ENCODE measurements around the gene PKP4.
A peak's percentile ranks its signal among the peaks of the same experiment; 100 is the strongest.

PKP4 gene

DNA sequence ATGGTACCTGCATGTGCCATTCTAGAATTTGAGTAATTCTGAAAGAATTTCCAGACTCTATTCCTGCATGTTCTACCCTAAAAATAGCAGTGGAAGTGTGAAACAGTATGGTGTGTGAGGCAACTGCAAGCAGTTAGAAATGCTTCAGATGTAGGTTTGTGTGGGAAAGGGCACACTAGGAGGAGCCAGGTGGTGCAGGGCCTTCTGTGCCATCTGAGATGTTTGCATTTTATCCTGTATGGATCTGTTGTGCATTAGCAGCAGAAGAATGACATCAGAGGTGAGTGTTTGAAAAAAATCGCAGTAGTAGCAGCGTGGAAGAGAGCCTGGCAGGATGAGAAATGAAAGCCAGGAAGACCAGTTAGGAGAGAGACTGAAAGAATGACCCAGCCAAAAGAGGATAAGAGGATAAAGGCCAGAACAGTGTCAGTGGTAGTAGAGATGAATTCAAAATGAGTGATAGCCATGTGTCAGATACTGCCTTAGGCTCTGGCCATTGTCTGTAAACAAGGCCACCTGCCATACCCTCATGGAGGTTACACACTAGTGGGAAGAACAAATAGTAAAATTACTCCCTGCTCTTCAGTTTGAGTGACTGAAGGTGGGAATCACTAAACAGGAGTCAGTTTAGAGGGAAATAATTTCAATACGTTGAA lies 142.2 kb downstream of the PKP4 start:
- no peak for DNase-seq (ENCODE audit: low read depth)

DNA sequence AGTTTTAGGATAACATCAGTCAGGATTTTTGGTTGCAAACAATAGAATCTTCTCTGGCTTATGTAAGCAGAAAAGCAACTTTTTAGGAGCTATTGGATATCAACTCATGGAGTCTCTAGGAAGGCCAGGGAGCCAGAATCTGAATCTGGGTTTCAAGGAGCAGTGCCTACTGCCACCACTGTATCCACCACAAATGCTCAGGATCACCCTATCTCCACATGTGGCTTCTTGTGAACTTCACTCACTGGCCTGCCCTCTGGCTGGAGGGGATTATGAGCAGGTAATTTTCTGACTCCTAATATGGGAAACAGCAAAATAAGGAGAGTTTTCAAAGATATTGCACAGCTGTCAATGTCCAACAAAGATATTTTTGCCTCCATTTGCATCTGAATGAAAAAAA lies 142.9 kb downstream of the PKP4 start:
- no peak for DNase-seq (ENCODE audit: low read depth)

DNA sequence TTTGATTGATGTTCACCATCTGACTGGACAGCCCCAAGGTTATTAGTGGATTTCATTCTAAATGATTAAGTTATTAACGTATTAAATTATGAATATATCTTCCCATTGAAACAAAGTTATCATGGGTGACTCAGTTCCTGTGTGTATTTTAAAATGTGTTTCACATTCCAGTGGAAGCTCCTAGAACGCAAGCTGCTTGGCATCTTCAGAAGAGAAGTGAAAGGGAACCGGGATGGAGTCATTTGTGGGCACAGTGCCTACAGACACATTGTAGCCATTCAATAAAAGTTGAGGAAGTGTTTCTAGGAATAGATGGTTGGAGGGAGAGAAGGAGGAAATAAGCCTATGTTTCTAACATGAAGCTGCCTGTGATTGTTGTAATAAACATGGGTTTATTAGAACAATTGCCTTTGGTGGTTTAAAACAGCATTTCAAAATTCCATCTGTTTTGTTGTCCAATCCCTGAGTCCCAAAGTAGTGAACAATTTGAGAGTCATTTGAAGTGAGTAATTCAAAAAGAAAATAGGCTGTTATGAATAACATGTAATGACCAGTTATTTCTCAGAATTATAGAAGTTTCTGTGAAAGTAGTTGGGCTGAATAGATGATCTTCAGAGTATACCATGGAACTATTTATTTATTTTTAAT lies 143.5 kb downstream of the PKP4 start:
- DNase-seq (ENCODE audit: low read depth) = peak; percentile 90

DNA sequence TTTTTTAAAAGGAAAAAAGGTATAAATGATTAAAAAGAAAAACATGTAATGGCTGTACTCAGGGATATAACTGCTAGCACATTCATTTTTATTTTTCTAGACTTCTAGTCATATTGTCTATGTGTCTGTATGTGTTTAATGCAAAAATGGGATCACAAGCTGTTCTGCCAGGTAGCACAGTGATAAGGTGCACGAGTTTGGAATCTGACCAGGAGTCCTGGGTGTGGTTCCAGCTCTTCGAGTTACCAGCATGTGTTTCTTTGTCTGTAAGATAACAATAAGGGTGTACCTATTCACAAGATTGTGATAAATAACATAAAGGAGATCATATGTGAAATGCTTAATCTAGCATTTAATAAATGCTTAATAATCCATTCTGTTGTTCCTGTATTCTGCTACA lies 145.3 kb downstream of the PKP4 start:
- no peak for DNase-seq (ENCODE audit: low read depth)

DNA sequence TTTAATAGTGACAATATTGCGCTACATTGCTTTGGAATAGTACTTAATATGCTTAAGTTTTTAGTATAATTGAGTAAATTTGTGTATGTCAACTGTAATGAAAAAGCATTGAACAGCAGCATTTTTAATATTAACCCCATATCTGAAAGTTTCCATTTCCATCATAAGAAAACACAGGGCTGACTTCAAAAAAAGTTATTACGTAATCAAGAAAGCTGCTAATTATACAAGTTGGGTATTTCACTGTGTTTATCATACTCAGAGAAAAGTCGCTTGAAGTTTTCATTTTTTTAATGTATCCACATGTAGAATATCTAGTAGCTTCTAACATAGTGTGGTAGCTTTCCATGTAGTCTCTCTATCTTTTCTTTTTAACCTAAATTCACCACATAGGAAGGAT lies 146.5 kb downstream of the PKP4 start:
- DNase-seq (ENCODE audit: low read depth) = no peak

DNA sequence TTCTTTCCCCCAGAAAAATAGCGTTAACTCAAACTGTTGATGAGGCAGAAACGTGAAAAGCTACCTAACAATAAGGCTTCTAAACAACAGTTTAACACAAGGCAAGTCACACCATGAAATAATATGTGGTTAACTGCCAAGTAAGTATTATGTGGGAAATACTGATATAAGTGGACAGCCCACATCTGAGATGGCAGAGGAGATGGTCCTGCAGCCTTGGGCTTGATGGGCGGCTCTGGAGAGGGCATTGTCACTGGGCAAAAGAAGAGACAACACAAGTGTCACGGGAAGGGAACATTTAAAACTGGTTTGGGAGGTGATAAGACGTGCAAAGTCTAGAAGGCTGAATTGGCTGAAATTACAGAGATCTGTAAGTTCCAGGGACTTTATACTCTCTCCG lies 147.2 kb downstream of the PKP4 start:
- DNase-seq (ENCODE audit: low read depth) = no peak

DNA sequence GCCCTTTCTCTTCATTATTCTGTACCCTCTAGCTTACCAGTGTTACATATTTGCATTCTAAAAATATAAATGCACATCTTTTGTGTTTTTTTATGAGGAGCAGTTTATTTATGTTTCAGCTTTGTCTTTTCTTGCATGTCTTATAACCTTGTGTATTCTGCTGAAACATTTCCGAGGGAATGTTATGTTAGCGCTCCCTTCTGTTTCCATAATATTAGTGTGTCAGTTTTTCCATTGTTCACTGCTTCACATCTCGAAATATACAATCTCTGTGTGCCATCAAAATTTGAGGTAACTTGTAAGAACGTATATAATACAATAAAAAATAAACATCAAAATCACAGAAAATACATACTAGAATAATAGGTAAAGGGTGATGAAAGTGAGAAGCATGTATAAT lies 153.3 kb downstream of the PKP4 start:
- DNase-seq (ENCODE audit: low read depth) = no peak

DNA sequence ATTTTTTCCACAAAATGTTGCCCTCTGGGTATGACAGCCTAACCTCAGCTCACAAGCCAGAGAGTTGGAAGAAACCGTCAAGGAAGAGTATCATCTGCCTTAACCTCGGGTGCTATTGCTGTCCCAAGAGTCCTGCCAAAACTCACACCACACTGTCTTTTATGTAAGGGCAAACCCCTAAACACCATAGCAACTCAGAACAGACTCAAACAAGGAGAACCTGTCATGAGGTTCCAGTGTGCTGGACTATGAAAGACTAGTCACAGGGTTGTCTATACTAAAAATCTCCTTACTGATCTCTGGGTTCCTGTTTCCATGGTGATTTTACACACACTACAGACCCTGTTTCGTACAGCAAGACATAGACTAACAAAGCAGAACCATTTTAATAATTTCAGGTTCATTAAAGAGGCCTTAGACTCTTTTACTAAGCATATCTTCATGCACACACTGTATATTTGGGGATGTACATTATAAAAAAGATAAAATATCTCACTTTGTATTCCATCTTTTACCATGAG lies 159.8 kb downstream of the PKP4 start:
- no peak for DNase-seq (ENCODE audit: low read depth)

DNA sequence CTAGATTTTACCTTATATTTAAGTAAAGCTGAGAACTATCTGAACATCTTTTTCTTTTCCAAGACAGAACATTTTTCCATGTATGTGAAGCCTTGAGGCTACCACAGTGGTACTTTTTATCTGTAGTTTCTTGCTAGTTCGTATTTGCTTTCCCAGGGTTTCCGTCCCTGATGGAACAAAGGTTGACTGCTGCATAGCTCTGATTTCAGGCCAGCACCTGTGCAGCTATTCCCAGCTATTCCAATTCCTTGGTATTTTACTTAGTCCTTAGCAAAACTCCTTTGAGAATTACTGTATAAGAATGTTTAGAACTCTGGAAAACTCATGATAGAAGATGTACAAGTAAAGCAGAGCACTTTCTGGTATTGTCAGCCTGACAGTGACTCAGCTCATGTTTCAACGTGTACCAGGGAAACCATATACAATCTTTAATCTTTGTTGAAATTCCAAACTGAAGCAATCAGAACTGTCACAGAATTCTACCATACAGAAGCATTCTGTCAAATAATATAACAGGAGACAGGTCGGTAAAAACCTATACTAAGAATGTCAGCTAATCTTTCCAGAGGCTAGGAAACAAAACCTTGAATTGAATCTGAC lies 162.2 kb downstream of the PKP4 start:
- no peak for DNase-seq (ENCODE audit: low read depth)

DNA sequence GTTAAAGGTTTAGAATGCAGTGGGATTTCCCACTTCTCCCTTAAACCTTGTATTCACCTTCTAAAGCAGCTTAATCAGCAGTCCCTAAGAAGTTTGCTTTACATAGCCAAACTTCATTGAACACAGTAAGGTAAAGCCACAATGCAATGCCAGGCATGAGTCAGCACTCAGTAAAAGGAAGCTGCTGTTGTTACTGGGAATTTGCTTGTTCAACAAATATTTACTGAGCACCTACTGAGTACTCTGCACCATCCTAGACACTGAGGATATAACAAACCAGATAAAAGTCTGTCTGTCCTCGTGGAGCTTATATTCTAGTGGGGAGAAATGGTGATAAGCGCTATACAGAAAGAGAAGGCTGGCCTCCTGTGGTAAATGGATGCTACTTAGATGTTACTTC lies 162.7 kb downstream of the PKP4 start:
- DNase-seq (ENCODE audit: low read depth) = no peak

DNA sequence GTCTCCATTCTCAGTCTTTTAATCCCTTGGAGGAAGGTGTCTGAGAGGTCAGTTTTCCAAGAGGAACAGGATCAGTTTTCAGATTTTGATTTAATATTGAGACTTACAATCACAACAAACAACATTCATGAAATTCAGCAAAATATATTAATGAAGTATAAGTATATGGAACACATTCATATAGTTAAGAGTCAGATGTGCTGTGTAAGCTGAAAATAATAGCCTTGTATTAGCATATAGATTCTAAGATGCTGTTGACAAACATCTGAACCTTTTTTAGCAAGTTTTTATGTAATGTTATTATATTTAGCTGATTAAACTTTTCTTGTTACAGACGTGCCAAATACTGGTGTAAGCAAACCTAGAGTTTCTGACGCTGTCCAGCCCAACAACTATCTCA lies 163.9 kb downstream of the PKP4 start:
- no peak for DNase-seq (ENCODE audit: low read depth)

DNA sequence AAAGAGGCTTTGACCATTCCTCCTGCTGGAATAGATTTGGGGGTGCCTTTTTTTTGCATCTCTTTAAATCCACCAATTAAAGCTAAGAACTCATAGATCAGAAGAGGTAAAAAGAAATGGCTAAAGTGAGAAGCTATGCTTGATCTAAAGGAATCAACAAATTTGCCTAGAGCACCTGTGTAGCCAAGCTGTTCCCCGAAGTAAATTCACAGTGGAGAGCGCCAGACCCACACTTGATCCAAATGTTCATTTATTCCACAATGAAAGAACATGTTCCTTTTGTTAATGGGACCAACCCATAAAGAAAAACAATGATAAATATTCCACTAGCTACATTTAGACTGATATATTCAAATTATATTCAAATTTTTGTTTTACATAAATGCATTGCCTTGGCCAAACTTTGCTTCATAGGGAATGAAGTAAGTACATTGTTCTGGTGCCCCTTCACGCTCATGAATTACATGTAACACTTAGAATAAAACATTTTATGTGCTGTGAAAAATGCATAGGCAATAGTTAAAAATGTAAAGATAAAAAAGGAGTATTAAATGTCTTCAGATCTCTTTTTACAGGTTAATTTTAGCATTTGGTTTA lies 167.4 kb downstream of the PKP4 start:
- DNase-seq (ENCODE audit: low read depth) = no peak

DNA sequence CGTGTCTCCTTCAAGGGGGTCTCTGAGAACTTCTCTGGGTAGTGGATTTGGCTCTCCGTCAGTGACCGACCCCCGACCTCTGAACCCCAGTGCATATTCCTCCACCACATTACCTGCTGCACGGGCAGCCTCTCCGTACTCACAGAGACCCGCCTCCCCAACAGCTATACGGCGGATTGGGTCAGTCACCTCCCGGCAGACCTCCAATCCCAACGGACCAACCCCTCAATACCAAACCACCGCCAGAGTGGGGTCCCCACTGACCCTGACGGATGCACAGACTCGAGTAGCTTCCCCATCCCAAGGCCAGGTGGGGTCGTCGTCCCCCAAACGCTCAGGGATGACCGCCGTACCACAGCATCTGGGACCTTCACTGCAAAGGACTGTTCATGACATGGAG lies 168.2 kb downstream of the PKP4 start:
- DNase-seq (ENCODE audit: low read depth) = no peak

DNA sequence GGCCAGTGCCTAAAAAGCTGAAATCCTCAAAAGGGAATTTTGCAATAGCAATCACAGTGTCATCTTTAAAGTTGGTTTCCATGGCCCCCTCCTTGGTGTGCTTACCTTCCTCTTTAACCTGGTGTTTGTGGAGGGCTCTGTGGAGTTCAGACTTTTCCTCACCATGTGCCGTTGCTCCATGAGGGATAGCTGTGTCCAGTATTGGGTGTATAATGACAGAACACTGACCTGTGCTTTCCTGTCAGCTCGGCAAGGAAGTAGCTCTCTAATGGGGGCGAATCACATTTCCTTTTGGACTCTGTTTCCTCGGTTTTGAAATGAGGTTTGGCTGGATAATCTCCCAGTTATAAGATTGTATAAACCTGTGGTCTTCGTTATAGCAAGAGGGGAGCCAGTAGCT lies 172.4 kb downstream of the PKP4 start:
- no peak for DNase-seq (ENCODE audit: low read depth)

DNA sequence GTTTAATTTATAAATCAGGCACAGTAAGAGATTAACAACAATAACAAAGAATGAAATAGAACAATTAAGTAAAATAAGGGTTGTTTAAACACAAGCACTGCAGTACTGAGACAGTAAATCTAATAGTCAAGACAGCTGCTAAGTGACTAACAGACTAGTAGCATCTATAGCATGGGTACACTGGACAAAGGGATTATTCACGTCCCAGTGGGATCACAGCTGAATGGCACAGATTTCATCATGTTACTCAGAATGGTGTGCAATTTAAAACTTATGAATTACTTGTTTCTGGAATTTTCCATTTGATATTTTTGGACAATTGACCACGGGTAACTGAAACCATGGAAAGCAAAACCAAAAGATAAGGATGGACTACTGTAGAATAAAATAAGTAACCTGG lies 176.5 kb downstream of the PKP4 start:
- DNase-seq (ENCODE audit: low read depth) = no peak

DNA sequence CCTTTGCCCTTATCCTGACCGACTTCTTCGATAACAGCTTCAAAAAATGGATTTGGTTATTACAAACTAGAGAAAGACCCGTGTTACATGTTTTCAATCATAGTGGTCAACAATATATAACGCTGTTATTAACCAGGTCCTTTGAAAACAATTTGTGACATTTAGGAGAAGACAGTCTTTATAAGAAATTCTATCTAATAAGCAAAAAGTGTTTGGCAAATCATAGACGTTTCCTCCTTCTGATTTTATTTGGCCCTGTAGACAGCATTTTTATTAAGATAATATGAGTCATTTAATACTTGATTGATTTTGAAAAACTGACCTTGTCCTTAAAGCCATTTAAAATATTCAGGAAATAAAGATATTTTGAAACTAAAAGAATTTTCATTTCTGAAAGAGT lies 177.9 kb downstream of the PKP4 start:
- no peak for DNase-seq (ENCODE audit: low read depth)

DNA sequence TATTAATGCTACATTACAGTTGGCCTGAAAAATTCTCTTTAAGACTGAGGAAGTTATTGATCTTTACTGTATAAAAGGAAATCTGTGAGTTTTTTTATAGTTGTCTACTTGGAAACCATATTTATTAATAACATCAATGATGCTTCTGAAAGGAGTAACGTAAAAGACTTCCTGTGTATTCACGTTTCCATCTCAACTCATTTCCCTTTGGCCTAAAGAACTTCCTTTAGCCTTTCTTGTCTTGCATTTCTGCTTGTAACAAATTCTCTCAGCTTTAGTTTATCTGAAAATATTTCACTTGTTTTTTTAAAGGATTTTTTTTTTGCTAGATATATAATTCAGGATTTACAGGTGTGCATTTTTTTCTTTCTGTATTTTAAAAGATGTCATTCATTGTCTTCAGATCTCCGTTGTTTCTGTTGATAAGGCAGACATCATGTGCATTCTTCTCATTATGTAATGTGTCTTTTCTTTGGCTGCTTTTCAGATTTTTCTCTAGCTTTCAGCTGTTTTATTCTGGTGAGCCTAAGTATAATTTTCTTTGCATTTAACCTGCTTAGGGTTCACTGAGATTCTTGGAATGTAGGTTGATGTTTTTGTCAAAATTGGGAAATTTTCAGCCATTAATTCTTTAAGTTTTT lies 179.3 kb downstream of the PKP4 start:
- DNase-seq (ENCODE audit: low read depth) = no peak

DNA sequence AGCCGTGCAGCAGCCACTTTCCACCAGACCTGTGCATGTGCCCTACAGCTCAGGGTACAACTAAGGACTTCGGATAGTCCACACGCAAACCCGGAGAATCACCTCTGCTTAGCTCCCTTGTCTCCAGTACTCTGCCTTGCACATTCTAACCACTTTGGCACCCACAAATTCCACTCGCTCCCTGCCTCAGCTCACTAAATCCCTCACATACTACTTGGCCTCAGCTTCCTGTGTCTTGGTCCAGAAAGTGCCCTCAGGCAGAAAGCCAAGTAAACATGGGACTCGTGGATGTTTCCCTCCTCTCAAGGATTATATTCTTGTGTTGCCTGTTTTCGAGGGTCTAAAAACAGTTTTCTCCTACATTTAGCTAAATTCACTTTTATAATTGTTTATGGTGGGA lies 180.6 kb downstream of the PKP4 start:
- DNase-seq (ENCODE audit: low read depth) = no peak

DNA sequence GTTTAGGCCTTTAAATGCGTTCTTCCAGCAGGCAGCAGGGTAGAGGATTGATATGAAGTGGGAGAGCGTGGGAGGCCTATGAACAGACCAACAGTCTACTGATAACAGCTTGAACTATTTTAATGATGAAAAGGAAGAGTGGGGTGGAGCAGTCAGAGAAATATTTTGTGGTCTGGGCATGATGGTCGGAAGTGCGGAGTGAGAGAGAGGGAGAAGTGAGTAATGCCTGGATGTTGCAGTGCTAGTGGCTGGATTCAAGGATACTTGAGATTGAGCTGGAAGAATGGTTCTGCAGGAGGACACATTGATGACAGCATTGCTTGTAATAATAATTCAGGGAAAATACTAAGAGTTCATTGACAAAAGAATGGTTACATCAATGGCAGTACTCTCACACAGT lies 187.4 kb downstream of the PKP4 start:
- peak; percentile 51 for DNase-seq (ENCODE audit: low read depth)

DNA sequence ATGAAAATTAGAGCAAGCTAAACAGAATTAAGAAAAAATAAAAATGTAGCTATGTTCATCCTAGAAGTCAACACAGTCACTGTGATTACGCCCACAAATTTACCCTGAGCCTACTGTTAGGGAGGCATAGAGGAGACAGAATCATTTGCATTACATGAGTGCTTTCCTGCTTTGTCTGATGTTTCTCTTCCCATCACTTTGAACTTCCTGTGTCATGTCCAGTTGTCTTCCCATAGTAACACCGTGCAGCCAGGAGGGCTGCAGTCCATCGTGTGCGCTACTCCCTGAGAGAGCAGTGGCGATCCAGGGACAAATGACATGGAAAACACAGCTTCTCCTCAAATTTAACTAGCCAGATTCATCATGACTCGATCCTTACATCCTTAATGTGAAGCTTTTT lies 188.5 kb downstream of the PKP4 start:
- DNase-seq (ENCODE audit: low read depth) = no peak

DNA sequence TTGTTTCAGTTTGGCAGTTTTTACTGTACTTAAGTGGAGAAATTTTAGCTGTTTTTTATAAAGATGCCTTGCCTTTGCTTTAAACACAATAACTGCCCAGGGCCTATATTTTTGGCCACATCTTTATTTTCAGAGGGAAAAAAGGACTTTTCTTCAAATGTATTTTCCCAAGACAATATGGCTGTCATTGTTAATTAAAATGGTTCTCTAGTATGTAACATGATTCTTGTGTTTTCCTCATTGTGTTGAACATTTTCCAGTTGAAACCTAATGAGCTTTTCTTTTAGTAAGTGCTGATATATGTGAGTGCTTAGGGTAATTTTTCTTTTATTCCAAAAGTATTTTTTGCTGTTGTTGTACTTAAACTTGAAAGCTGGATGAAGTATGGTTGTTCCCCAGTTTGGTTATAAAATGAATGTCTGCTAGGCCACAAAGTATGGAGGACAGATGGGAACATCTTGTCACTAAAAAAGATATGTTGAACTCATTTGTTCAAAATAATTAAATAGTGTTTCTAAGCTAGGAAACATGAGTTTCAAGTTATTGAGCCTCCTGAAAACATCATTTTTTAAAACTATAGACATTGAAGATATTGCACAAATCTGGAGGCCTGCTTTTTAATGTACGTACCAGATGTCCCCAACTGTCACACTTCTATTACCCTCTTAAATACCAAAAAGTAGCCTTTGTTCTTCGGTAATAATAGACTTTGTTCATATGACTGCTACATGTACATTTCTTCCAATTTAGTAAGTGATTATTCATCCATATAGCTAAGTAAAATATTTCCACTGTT lies 190.9 kb downstream of the PKP4 start:
- DNase-seq (ENCODE audit: low read depth) = no peak

DNA sequence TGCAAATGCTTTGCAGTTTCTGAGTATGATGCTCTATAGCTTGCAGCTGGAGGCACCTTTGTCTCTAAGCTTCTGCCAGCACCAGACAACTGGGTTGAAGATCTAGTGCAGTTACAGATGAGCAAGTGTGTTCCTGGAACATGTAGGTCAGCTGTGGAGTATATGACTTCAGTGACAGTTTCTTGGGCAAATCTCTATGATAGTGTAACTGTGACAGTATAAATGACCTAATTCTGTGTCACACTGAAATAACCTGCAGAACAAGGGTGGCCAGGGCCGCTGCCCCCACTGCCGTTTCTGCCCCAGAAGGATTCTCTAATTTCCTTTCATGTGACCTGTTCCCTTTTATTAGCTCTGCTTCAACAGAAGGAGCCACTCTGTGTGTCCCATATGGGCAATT lies 193.1 kb downstream of the PKP4 start:
- no peak for DNase-seq (ENCODE audit: low read depth)

Measured in stromal cell of bone marrow (primary cell).